IMR-90 (cell line): ENCODE data around the gene HMGCR.

Experiments
- CTCF ChIP-seq: conservative IDR thresholded peaks from 2 replicates; pipeline ENCODE4 v1.5.1; 2012; ENCODE audit warnings: mild to moderate bottlenecking, low read depth, low read length, improper control_type of control experiment
- MAZ ChIP-seq: IDR thresholded peaks from 2 replicates; pipeline ENCODE4 v1.6.1; 2012; ENCODE audit warnings: low read depth, mild to moderate bottlenecking, low read length, improper control_type of control experiment, moderate library complexity, borderline replicate concordance
- MXI1 ChIP-seq: IDR thresholded peaks from 2 replicates; pipeline ENCODE4 v1.6.1; 2012; ENCODE audit warnings: low read depth, mild to moderate bottlenecking, low read length, moderate library complexity, borderline replicate concordance
- POLR2A ChIP-seq: IDR thresholded peaks from 2 replicates; pipeline ENCODE4 v1.6.1; 2012; ENCODE audit warnings: mild to moderate bottlenecking, low read depth, low read length
- RFX5 ChIP-seq: IDR thresholded peaks from 2 replicates; pipeline ENCODE4 v1.8.0; 2012; ENCODE audit warnings: low read depth, mild to moderate bottlenecking, low read length, moderate library complexity

DNA sequence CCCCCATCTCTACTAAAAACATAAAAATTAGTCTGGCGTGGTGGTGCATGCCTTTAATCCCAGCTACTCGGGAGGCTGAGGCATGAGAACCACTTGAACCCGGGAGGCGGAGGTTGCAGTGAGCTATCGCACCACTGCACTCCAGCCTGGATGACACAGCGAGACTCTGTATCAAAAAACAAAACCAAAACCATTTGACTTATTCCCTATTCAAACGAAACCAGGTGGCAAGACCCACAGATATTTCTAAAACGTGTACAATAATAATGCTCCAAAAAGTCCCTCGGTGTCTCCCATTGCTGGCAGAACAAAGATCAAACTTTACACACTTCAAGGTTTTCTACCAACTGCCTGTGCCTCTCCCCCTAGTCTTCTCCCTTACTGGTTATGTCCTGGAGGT lies 29.8 kb downstream of the HMGCR start:
- no peak for TF ChIP-seq POLR2A
- TF ChIP-seq CTCF = no peak
- TF ChIP-seq MAZ = no peak
- no peak for TF ChIP-seq RFX5
- TF ChIP-seq MXI1 = no peak
